ENCODE measurements around the gene NCKAP5.

The NCKAP5 gene

GRCh38 chr2:133371286-133371685 is 197.0 kb downstream of the NCKAP5 start:
- no peak for DNase-seq

- no peak for DNase-seq
Measured at GRCh38 chr2:133369901-133370658, 198.2 kb downstream of the NCKAP5 start.

GRCh38 chr2:133365117-133365516 is 203.1 kb downstream of the NCKAP5 start:
- DNase-seq, result no peak

GRCh38 chr2:133364636-133365035 is 203.6 kb downstream of the NCKAP5 start:
- DNase-seq, result no peak

GRCh38 chr2:133363884-133364283 is 204.4 kb downstream of the NCKAP5 start:
- no peak for DNase-seq

GRCh38 chr2:133362061-133362476 is 206.2 kb downstream of the NCKAP5 start:
- no peak for DNase-seq

GRCh38 chr2:133360882-133361281 is 207.4 kb downstream of the NCKAP5 start:
- no peak for DNase-seq

GRCh38 chr2:133360190-133360589 is 208.1 kb downstream of the NCKAP5 start:
- DNase-seq, result no peak

- no peak for DNase-seq
Measured at GRCh38 chr2:133352719-133353118, 215.5 kb downstream of the NCKAP5 start.

- no peak for DNase-seq
Measured at GRCh38 chr2:133346654-133347053, 221.6 kb downstream of the NCKAP5 start.

GRCh38 chr2:133345638-133346037 is 222.6 kb downstream of the NCKAP5 start:
- DNase-seq, result no peak

GRCh38 chr2:133344849-133345248 is 223.4 kb downstream of the NCKAP5 start:
- DNase-seq, result no peak

GRCh38 chr2:133343018-133343352 is 225.3 kb downstream of the NCKAP5 start:
- DNase-seq, result no peak

- no peak for DNase-seq
Measured at GRCh38 chr2:133342286-133343017, 225.8 kb downstream of the NCKAP5 start.

- DNase-seq, result no peak
Measured at GRCh38 chr2:133341575-133341974, 226.7 kb downstream of the NCKAP5 start.

GRCh38 chr2:133338224-133338623 is 230.0 kb downstream of the NCKAP5 start:
- DNase-seq, result no peak

GRCh38 chr2:133334923-133335322 is 233.3 kb downstream of the NCKAP5 start:
- no peak for DNase-seq

- no peak for DNase-seq
Measured at GRCh38 chr2:133333181-133333580, 235.1 kb downstream of the NCKAP5 start.

GRCh38 chr2:133331436-133331835 is 236.8 kb downstream of the NCKAP5 start:
- DNase-seq, result no peak

- DNase-seq, result no peak
Measured at GRCh38 chr2:133326652-133327397, 241.4 kb downstream of the NCKAP5 start.

- DNase-seq, result no peak
Measured at GRCh38 chr2:133324150-133324561, 244.1 kb downstream of the NCKAP5 start.

GRCh38 chr2:133322909-133323308 is 245.4 kb downstream of the NCKAP5 start:
- DNase-seq, result no peak

GRCh38 chr2:133317178-133317577 is 251.1 kb downstream of the NCKAP5 start:
- DNase-seq, result no peak

GRCh38 chr2:133316557-133316956 is 251.7 kb downstream of the NCKAP5 start:
- DNase-seq, result no peak
